ENCODE results near the gene PHF13.

GRCh38 chr1:6596886-6597776 is 16.4 kb upstream of the PHF13 start:
- TF ChIP-seq CTCF (IDR thresholded peaks at IDR 0.05) (no peak), POLR2A (IDR thresholded peaks at IDR 0.05) (no peak), POLR2AphosphoS5 (IDR thresholded peaks at IDR 0.05) (no peak), EP300 (IDR thresholded peaks at IDR 0.05) (no peak)
